IMR-90 (cell line): ENCODE measurements around the gene MAU2. TPM values are rescaled to one million over a fixed set of nuclear protein-coding genes. Genes with fewer than 3 reads are reported as not detected.

Experiments used
- ATAC-seq: fragments of 200-7000 bp; cut with Tn5 transposase; 2 replicates; pipeline ENCODE4 v1.9.1; 2020; ENCODE audit warnings: low read depth, mild to moderate bottlenecking, moderate library complexity
- BruUV-seq: library from RNA; stranded (reverse); fragments of 400-500 nt; replicated peaks from 2 replicates; lab custom pipeline; 2021; lab: Mats Ljungman, UMichigan
- CTCF ChIA-PET: fragments of 300-600 bp; formaldehyde crosslinking; extraction: SDS; loops from one replicate; lab custom pipeline; 2021; ENCODE audit warnings: antibody characterized with exemption; lab: Yijun Ruan, JAX
- POLR2A ChIA-PET: fragments of 300-600 bp; sonication (Branson Sonifier 250); formaldehyde crosslinking; loops from one replicate; lab custom pipeline; 2022; ENCODE audit warnings: antibody characterized with exemption; ENCODE audit not compliant: unreplicated experiment; lab: Charles Lee
- DNase-seq: peaks from one replicate; pipeline ENCODE4 v3.0.0; 2013
- H2AFZ ChIP-seq: replicated peaks from 2 replicates; pipeline ENCODE3; 2013; ENCODE audit warnings: low read length, mild to moderate bottlenecking; ENCODE audit not compliant: poor library complexity
- H2AK5ac ChIP-seq: 2 replicates; pipeline ENCODE4 v1.6.1; 2013; ENCODE audit warnings: low read depth, low read length, inconsistent platforms
- H2AK9ac ChIP-seq: replicated peaks from 2 replicates; pipeline ENCODE3; 2013; ENCODE audit warnings: mild to moderate bottlenecking, low read depth, low read length, moderate library complexity; ENCODE audit not compliant: poor library complexity
- H2BK120ac ChIP-seq: 2 replicates; pipeline ENCODE4 v1.6.1; 2013; ENCODE audit warnings: low read depth, low read length, inconsistent platforms
- H2BK15ac ChIP-seq: 3 replicates; pipeline ENCODE4 v1.6.1; 2013; ENCODE audit warnings: low read depth, low read length, inconsistent platforms
- H2BK20ac ChIP-seq: 2 replicates; pipeline ENCODE4 v1.6.1; 2013; ENCODE audit warnings: low read depth, mild to moderate bottlenecking, inconsistent platforms, low read length, moderate library complexity
- H2BK5ac ChIP-seq: 2 replicates; pipeline ENCODE4 v1.6.1; 2013; ENCODE audit warnings: mild to moderate bottlenecking, low read depth, low read length, inconsistent platforms; ENCODE audit not compliant: poor library complexity, severe bottlenecking
- H3K14ac ChIP-seq: replicated peaks from 2 replicates; pipeline ENCODE4 v1.6.1; 2013; ENCODE audit warnings: low read depth, low read length, inconsistent platforms
- H3K18ac ChIP-seq: 2 replicates; pipeline ENCODE4 v1.6.1; 2013; ENCODE audit warnings: low read depth, low read length, control low read depth
- H3K23ac ChIP-seq: 2 replicates; pipeline ENCODE4 v1.6.1; 2013; ENCODE audit warnings: low read depth, low read length, inconsistent platforms
- H3K27ac ChIP-seq: 2 replicates; pipeline ENCODE4 v1.5.1; 2013; ENCODE audit warnings: mild to moderate bottlenecking, control low read depth, low read length; ENCODE audit not compliant: insufficient read depth
- H3K27me3 ChIP-seq: 2 replicates; pipeline ENCODE4 v1.6.1; 2013; ENCODE audit warnings: low read length; ENCODE audit not compliant: control insufficient read depth, insufficient read depth
- H3K36me3 ChIP-seq: 2 replicates; pipeline ENCODE4 v1.6.1; 2013; ENCODE audit warnings: low read length, mixed read lengths; ENCODE audit not compliant: control insufficient read depth, insufficient read depth
- H3K4ac ChIP-seq: 2 replicates; pipeline ENCODE4 v1.6.1; 2013; ENCODE audit warnings: low read depth, low read length, inconsistent platforms
- H3K4me1 ChIP-seq: 2 replicates; pipeline ENCODE4 v1.6.1; 2013; ENCODE audit warnings: low read length, mixed read lengths; ENCODE audit not compliant: control insufficient read depth, insufficient read depth
- H3K4me2 ChIP-seq: 2 replicates; pipeline ENCODE4 v1.6.1; 2013; ENCODE audit warnings: low read depth, mild to moderate bottlenecking, control low read depth, low read length, moderate library complexity
- H3K4me3 ChIP-seq: 2 replicates; pipeline ENCODE4 v1.5.1; 2013; ENCODE audit warnings: low read depth, mild to moderate bottlenecking, control low read depth, low read length, moderate library complexity; ENCODE audit not compliant: insufficient read depth
- H3K56ac ChIP-seq: 2 replicates; pipeline ENCODE4 v1.6.1; 2013; ENCODE audit warnings: low read length, inconsistent platforms; ENCODE audit not compliant: insufficient read depth; ENCODE audit errors: extremely low read depth
- H3K79me1 ChIP-seq, 2 experiments: 2 replicates each; pipeline ENCODE4 v1.6.1; 2013; ENCODE audit warnings: low read length in 2 of 2, inconsistent platforms in 1 of 2, low read depth in 1 of 2
- H3K9ac ChIP-seq: 2 replicates; pipeline ENCODE4 v1.6.1; 2013; ENCODE audit warnings: low read depth, low read length, control low read depth
- H3K9me1 ChIP-seq: 2 replicates; pipeline ENCODE4 v1.6.1; 2013; ENCODE audit warnings: low read length, inconsistent platforms; ENCODE audit not compliant: insufficient read depth
- H3K9me3 ChIP-seq: 2 replicates; pipeline ENCODE4 v1.6.1; 2013; ENCODE audit warnings: low read length; ENCODE audit not compliant: control insufficient read depth, insufficient read depth
- H4K20me1 ChIP-seq: 2 replicates; pipeline ENCODE4 v1.6.1; 2013; ENCODE audit warnings: low read length, inconsistent platforms; ENCODE audit not compliant: insufficient read depth
- H4K5ac ChIP-seq: 2 replicates; pipeline ENCODE4 v1.6.1; 2013; ENCODE audit warnings: mild to moderate bottlenecking, low read depth, low read length, control low read depth
- H4K8ac ChIP-seq, 2 experiments: 2 replicates each; pipeline ENCODE4 v1.6.1; 2013; ENCODE audit warnings: low read depth in 2 of 2, low read length in 2 of 2, control low read depth in 1 of 2, inconsistent platforms in 1 of 2
- H4K91ac ChIP-seq: 2 replicates; pipeline ENCODE4 v1.6.1; 2013; ENCODE audit warnings: low read depth, low read length, inconsistent platforms; ENCODE audit not compliant: insufficient read depth
- CEBPB ChIP-seq: IDR thresholded peaks from 2 replicates; pipeline ENCODE4 v1.6.1; 2012; ENCODE audit warnings: low read depth, low read length, improper control_type of control experiment
- RAD21 ChIP-seq: IDR thresholded peaks from 2 replicates; pipeline ENCODE4 v1.6.1; 2012; ENCODE audit warnings: low read length, improper control_type of control experiment
- RFX5 ChIP-seq: IDR thresholded peaks from 2 replicates; pipeline ENCODE4 v1.8.0; 2012; ENCODE audit warnings: low read depth, mild to moderate bottlenecking, low read length, moderate library complexity
- SMC3 ChIP-seq: fragments of 150-350 bp; IDR thresholded peaks from 2 replicates; pipeline ENCODE4 v1.6.1; 2016; ENCODE audit warnings: low read depth, mild to moderate bottlenecking, antibody characterized with exemption, low read length, moderate library complexity
- WGBS, 2 experiments: methylation state at CpG; one replicate each; pipeline versions ENCODE4 v1.1.5 to v1.1.7; 2013; ENCODE audit warnings: missing lambda C conversion rate in 2 of 2; ENCODE audit not compliant: insufficient read length in 1 of 2; ENCODE audit errors: extremely low coverage in 2 of 2; 5-methylcytosine and 5-hydroxymethylcytosine counted together
- dilution Hi-C: fragments of 300-500 bp; cut with HindIII; formaldehyde crosslinking; loops from one replicate; pipeline ENCODE4 v1.14.3; 2018; ENCODE audit warnings: low sequenced_read_pairs; ENCODE audit not compliant: unreplicated experiment
- in situ Hi-C: fragments of 300-500 bp; cut with MboI; formaldehyde crosslinking; loops from 3 replicates; pipeline ENCODE4 v1.14.3; 2019; ENCODE audit warnings: low sequenced_read_pairs, inconsistent platforms, mixed read lengths
- intact Hi-C: fragments of 100-400 bp; cut with micrococcal nuclease; formaldehyde crosslinking; loops from 2 replicates; pipeline ENCODE4 v1.10.0; 2022
- polyA plus RNA-seq, 3 experiments: library from polyadenylated mRNA; depleted of rRNA; stranded (reverse); fragments of >200 nt; gene quantifications; 2 replicates each; pipeline ENCODE4 v1.2.3, GENCODE V29; 2012; ENCODE audit warnings: low replicate concordance in 1 of 3
- total RNA-seq: library from RNA; depleted of rRNA; stranded (reverse); fragments of >200 nt; gene quantifications from 2 replicates; pipeline ENCODE4 v1.2.3, GENCODE V29; 2012
- TF ChIP-seq, protein P1 (sequence below): conservative IDR thresholded peaks from 2 replicates; pipeline ENCODE4 v1.5.1; 2012; ENCODE audit warnings: mild to moderate bottlenecking, low read depth, low read length, improper control_type of control experiment

The MAU2 gene
- total and polyA plus RNA-seq, 2 of the 4 experiments (the other 2 are of a cell fraction): 24.6 to 31.1 TPM

- Histone ChIP-seq H2AK9ac (no peak overlapping the region), H3K27me3 (no peaks in the 10 kb centered on the region), H3K14ac (no peak overlapping the region), H3K56ac (no peak overlapping the region), H4K5ac (no peak overlapping the region), H3K18ac (no peak overlapping the region), H4K8ac (no peak overlapping the region), H2BK20ac (no peak overlapping the region), H3K9ac (no peak overlapping the region), H4K91ac (no peak overlapping the region), H3K4me3 (no peak overlapping the region), H3K4me1 (no peaks in the 10 kb centered on the region), H3K36me3 (peaks cover 55% of the 10 kb centered on the region), H2BK15ac (no peak overlapping the region), H2AFZ (no peak overlapping the region), H4K20me1 (no peaks in the 10 kb centered on the region; the same call in 1 of the 2 replicates), H3K79me1 (peaks cover 0 to 4% of the 10 kb centered on the region in 2 experiments; a peak in 1 of 4 replicates), H2AK5ac (no peak overlapping the region), H3K4ac (no peak overlapping the region), H3K9me3 (no peaks in the 10 kb centered on the region), H2BK5ac (no peak overlapping the region), H3K27ac (no peak overlapping the region), H3K4me2 (no peak overlapping the region), H3K23ac (no peak overlapping the region), H3K9me1 (no peaks in the 10 kb centered on the region), H2BK120ac (no peak overlapping the region)
- BruUV-seq: no TSS peak
- intact Hi-C loops (no loop called here), dilution Hi-C loops (no loop called here), in situ Hi-C loops (no loop called here)
- no peak for ATAC-seq
- ChIA-PET CTCF (interaction anchor here (0.7 kb wide), 1 partner anchor 23 kb away, joined by 3 read pairs; no protein-coding TSS in a partner anchor), POLR2A (no interaction called here)
- WGBS, 2 experiments: 96% methylated on average over 4 of the region's 12 CpGs; no CpG with 5 or more reads in 1 of the 2 experiments
- TF ChIP-seq RFX5: no peak
- TF ChIP-seq SMC3: no peak
- no peak for TF ChIP-seq CEBPB
- TF ChIP-seq RAD21: no peak
- TF ChIP-seq, protein P1, sequence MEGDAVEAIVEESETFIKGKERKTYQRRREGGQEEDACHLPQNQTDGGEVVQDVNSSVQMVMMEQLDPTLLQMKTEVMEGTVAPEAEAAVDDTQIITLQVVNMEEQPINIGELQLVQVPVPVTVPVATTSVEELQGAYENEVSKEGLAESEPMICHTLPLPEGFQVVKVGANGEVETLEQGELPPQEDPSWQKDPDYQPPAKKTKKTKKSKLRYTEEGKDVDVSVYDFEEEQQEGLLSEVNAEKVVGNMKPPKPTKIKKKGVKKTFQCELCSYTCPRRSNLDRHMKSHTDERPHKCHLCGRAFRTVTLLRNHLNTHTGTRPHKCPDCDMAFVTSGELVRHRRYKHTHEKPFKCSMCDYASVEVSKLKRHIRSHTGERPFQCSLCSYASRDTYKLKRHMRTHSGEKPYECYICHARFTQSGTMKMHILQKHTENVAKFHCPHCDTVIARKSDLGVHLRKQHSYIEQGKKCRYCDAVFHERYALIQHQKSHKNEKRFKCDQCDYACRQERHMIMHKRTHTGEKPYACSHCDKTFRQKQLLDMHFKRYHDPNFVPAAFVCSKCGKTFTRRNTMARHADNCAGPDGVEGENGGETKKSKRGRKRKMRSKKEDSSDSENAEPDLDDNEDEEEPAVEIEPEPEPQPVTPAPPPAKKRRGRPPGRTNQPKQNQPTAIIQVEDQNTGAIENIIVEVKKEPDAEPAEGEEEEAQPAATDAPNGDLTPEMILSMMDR: no peak
- DNase-seq: no peak
These were observed 20.0 kb upstream of the MAU2 start for GRCh38 chr19:19300613-19301012.
